ENCODE measurements around the gene ZNRF2. TPM values are rescaled to one million over a fixed set of nuclear protein-coding genes. Genes with fewer than 3 reads are reported as not detected.

The ZNRF2 gene
- total and polyA plus RNA-seq, 10 of the 15 experiments (the other 5 are each of a cell fraction or from before 2014, with no cell fraction given), result 1.2 to 20.4 (median 9.5) TPM

- BruUV-seq (replicated peaks), result no TSS peak
- peak overlapping the region; percentile 62 for H2AFZ ChIP-seq (ENCODE audit: control insufficient read depth, low read depth, low read length)
- H3K27ac ChIP-seq (ENCODE audit: control insufficient read depth, insufficient read depth), result no peak overlapping the region
- no peaks in the 10 kb centered on the region for H3K79me2 ChIP-seq (ENCODE audit: control insufficient read depth, insufficient read depth, low read length)
- ATAC-seq (no peak), DNase-seq (ENCODE audit: low read depth, low spot score) (no peak), FAIRE-seq (no peak)
- no peak overlapping the region for H3K9ac ChIP-seq (ENCODE audit: control insufficient read depth, insufficient read depth, low read length)
- WGBS (ENCODE audit: insufficient coverage, insufficient replicate concordance, low lambda C conversion rate, missing lambda C conversion rate), result 59% methylated on average over 8 of the region's 8 CpGs
- in situ Hi-C loops (cut with MboI), result loop anchor here (5.0 kb wide), 1 partner anchor 133 kb away; no protein-coding TSS in a partner anchor
- POLR2A ChIA-PET, result interaction anchor here (2.9 kb wide), 1 partner anchor 70 kb away, joined by 6 read pairs; no protein-coding TSS in a partner anchor
- H3K9me3 ChIP-seq (replicated peaks; ENCODE audit: control insufficient read depth, insufficient read depth, low read length), result no peaks in the 10 kb centered on the region
- RAD21 ChIA-PET (ENCODE audit: unreplicated experiment), result interaction anchor here (0.7 to 8.1 kb wide), 26 partner anchors 9 to 318 kb away, joined by 3 to 108 read pairs (median 5); no protein-coding TSS in a partner anchor
- H3K36me3 ChIP-seq (ENCODE audit: control insufficient read depth in 2 of 2, insufficient read depth in 2 of 2, low read length in 1 of 2), result no peaks in the 10 kb centered on the region
- TF ChIP-seq EGR1 (IDR thresholded peaks at IDR 0.05; ENCODE audit: borderline replicate concordance in 1 of 2, low read depth in 2 of 2, low read length in 2 of 2) (no peak), NFIC (IDR thresholded peaks at IDR 0.05; ENCODE audit: low read depth, low read length) (no peak; the same call in 1 of the 2 replicates), RUNX3 (IDR thresholded peaks at IDR 0.05; ENCODE audit: low read length) (peak; percentile 16; the same call in 1 of the 2 replicates), SPI1 (IDR thresholded peaks at IDR 0.05; ENCODE audit: borderline replicate concordance, insufficient read depth, low read depth, low read length) (0 out of 2 replicates have a peak, but pooled peaks have one; percentile 26), TCF3 (IDR thresholded peaks at IDR 0.05; ENCODE audit: borderline replicate concordance, insufficient read depth, low read depth, low read length) (no peak), TCF12 (IDR thresholded peaks at IDR 0.05; ENCODE audit: low read depth, low read length) (no peak), EP300 (IDR thresholded peaks at IDR 0.05; ENCODE audit: borderline replicate concordance in 1 of 2, control insufficient read depth in 1 of 2, low read depth in 2 of 2, low read length in 2 of 2) (no peak)
- TF ChIP-seq, protein P1, sequence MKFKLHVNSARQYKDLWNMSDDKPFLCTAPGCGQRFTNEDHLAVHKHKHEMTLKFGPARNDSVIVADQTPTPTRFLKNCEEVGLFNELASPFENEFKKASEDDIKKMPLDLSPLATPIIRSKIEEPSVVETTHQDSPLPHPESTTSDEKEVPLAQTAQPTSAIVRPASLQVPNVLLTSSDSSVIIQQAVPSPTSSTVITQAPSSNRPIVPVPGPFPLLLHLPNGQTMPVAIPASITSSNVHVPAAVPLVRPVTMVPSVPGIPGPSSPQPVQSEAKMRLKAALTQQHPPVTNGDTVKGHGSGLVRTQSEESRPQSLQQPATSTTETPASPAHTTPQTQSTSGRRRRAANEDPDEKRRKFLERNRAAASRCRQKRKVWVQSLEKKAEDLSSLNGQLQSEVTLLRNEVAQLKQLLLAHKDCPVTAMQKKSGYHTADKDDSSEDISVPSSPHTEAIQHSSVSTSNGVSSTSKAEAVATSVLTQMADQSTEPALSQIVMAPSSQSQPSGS (IDR thresholded peaks at IDR 0.05; ENCODE audit: low read length), result no peak
- H4K20me1 ChIP-seq (ENCODE audit: control insufficient read depth, insufficient read depth), result no peaks in the 10 kb centered on the region
- CTCF ChIA-PET, result interaction anchor here (0.6 to 13.0 kb wide), 26 partner anchors 13 to 460 kb away, joined by 3 to 182 read pairs (median 4); partner anchors contain the start of gene NOD1
- intact Hi-C loops (cut with micrococcal nuclease; ENCODE audit: unreplicated experiment), result loop anchor here (5.0 kb wide), 2 partner anchors 197 to 458 kb away; no protein-coding TSS in a partner anchor
- SMC1A ChIA-PET (ENCODE audit: uncharacterized antibody, unreplicated experiment), result interaction anchor here (0.7 to 12.0 kb wide), 28 partner anchors 9 to 461 kb away, joined by 3 to 202 read pairs (median 4); partner anchors contain the start of gene NOD1
- peaks cover 15% of the 10 kb centered on the region for H3K4me1 ChIP-seq (ENCODE audit: control insufficient read depth, insufficient read depth, low read length)
- no peak overlapping the region for H3K4me3 ChIP-seq
- peak overlapping the region; percentile 1 for H3K4me2 ChIP-seq (ENCODE audit: control insufficient read depth, insufficient read depth)
- no peaks in the 10 kb centered on the region for H3K27me3 ChIP-seq (replicated peaks in 1 of 2; ENCODE audit: control insufficient read depth in 2 of 2, insufficient read depth in 2 of 2, low read length in 1 of 2)
These were observed 5.3 kb upstream of the ZNRF2 start for GRCh38 chr7:30278849-30279652.

Data from GM12878 (cell line).